Measurements from ENCODE around the gene SUN5.

SUN5 gene

GRCh38 chr20:33024243-33024560 is 20.0 kb upstream of the SUN5 start:
- TF ChIP-seq, protein P1, sequence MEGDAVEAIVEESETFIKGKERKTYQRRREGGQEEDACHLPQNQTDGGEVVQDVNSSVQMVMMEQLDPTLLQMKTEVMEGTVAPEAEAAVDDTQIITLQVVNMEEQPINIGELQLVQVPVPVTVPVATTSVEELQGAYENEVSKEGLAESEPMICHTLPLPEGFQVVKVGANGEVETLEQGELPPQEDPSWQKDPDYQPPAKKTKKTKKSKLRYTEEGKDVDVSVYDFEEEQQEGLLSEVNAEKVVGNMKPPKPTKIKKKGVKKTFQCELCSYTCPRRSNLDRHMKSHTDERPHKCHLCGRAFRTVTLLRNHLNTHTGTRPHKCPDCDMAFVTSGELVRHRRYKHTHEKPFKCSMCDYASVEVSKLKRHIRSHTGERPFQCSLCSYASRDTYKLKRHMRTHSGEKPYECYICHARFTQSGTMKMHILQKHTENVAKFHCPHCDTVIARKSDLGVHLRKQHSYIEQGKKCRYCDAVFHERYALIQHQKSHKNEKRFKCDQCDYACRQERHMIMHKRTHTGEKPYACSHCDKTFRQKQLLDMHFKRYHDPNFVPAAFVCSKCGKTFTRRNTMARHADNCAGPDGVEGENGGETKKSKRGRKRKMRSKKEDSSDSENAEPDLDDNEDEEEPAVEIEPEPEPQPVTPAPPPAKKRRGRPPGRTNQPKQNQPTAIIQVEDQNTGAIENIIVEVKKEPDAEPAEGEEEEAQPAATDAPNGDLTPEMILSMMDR (IDR thresholded peaks at IDR 0.05; ENCODE audit: control insufficient read depth, insufficient read depth, low read depth, low read length, missing control alignments): no peak
- H3K4me3 ChIP-seq (ENCODE audit: control insufficient read depth, low read depth, low read length): no peak overlapping the region
- no peak for DNase-seq (ENCODE audit: low read depth)

GRCh38 chr20:33023439-33024242 is 19.4 kb upstream of the SUN5 start:
- TF ChIP-seq, protein P1 (IDR thresholded peaks at IDR 0.05; ENCODE audit: control insufficient read depth, insufficient read depth, low read depth, low read length, missing control alignments): no peak
- H3K4me3 ChIP-seq (ENCODE audit: control insufficient read depth, low read depth, low read length): no peak overlapping the region
- no peak for DNase-seq (ENCODE audit: low read depth)

- TF ChIP-seq, protein P1 (IDR thresholded peaks at IDR 0.05; ENCODE audit: control insufficient read depth, insufficient read depth, low read depth, low read length, missing control alignments): no peak
- DNase-seq (ENCODE audit: low read depth): no peak
Measured at GRCh38 chr20:33022694-33023438, 18.6 kb upstream of the SUN5 start.

DNA sequence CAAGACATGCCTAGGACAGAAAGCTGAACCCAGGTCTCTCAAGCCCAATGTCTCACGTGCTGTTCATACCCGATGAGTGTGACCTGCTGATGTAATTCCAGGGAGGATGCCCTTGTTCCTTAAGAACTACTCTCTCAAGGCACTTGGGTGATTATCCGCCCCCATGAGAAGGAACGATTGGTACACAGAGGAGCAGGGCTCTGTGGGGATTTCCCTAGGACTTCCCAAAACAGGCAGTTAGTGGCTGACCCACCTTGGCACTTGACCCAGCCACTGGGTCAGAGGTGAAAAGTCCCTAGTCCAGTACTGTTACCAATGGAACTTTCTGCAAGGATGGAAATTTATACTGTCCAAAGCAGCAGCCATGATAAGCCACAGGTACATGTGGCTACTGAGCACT is 18.1 kb upstream of the SUN5 start:
- TF ChIP-seq, protein P1 (IDR thresholded peaks at IDR 0.05; ENCODE audit: control insufficient read depth, insufficient read depth, low read depth, low read length, missing control alignments): no peak
- no peak overlapping the region for H3K4me3 ChIP-seq (ENCODE audit: control insufficient read depth, low read depth, low read length)
- no peak for DNase-seq (ENCODE audit: low read depth)

More at GRCh38 chr20:33022694-33023438, 18.6 kb upstream of the SUN5 start:
- no peak overlapping the region for H3K4me3 ChIP-seq (ENCODE audit: control insufficient read depth, low read depth, low read length)

GRCh38 chr20:33021879-33022278 is 17.6 kb upstream of the SUN5 start:
- no peak overlapping the region for H3K4me3 ChIP-seq (ENCODE audit: control insufficient read depth, low read depth, low read length)
- no peak for DNase-seq (ENCODE audit: low read depth)
- TF ChIP-seq, protein P1 (IDR thresholded peaks at IDR 0.05; ENCODE audit: control insufficient read depth, insufficient read depth, low read depth, low read length, missing control alignments): no peak

DNA sequence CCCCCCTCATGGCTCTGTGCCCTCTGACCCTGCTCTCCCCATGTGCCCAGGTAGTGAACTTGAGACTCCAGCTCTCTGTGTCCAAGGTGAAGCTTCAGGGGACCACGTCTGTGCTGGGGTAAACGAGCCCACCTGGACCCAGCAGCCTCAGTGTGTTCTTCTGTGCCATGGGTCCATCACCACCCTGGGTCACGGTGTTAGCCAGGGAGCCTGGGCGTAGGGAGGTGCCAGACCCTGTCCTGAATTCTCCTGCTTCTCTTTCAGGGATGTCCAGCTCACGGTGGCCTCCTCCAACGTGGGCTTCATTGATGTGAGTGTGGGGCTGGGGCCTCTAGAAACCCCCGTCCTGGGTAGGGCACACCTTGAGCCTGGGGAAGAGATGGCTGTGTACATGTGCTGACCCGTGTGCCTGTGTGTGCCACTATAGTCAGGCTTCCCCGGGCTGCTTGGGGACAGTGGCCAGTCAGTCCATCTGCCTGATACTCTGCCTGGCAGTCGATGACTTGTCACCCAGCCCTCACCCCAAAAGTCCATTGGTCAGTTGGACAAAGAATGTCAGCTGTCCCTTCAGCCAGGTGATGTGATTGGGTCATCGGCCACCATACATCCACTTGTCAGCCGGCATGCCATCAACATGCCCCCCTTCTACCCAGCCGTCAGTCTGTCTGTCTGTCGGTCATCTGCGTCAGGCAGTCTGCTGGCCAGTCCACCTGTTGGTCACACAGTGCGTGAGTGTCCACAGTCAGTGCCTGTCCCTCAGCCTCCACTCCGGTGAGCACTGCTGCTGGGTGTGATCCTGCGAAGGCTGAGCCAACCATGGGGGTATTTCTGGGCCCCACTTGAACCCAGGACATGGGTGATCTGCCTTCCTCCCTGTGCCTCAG is 16.3 kb upstream of the SUN5 start:
- H3K4me3 ChIP-seq (ENCODE audit: control insufficient read depth, low read depth, low read length): no peak overlapping the region
- TF ChIP-seq, protein P1 (IDR thresholded peaks at IDR 0.05; ENCODE audit: control insufficient read depth, insufficient read depth, low read depth, low read length, missing control alignments): no peak
- DNase-seq (ENCODE audit: low read depth): no peak
